GM12892 (cell line): ENCODE data around the gene PLA2G6.

ENCODE experiments used
- POLR2A ChIP-seq: IDR thresholded peaks from 2 replicates; pipeline ENCODE4 v1.6.1; 2011; ENCODE audit warnings: low read depth, low read length, control low read depth
- POLR2AphosphoS5 ChIP-seq: IDR thresholded peaks from 2 replicates; pipeline ENCODE4 v1.6.1; 2011; ENCODE audit warnings: low read depth, low read length, control low read depth
- TAF1 ChIP-seq: IDR thresholded peaks from 2 replicates; pipeline ENCODE4 v1.6.1; 2011; ENCODE audit warnings: low read depth, mild to moderate bottlenecking, control low read depth, low read length, borderline replicate concordance

- no peak for TF ChIP-seq POLR2AphosphoS5
- TF ChIP-seq POLR2A: no peak
- no peak for TF ChIP-seq TAF1
Measured at GRCh38 chr22:38103641-38104040, 78.0 kb downstream of the PLA2G6 start.
